Middle frontal gyrus (tissue), 1 donor: ENCODE measurements around the gene RASGRF1.

Experiments
- DNase-seq: peaks from one replicate; pipeline ENCODE4 v3.0.0-alpha.2; 2015; ENCODE audit warnings: low spot score; ENCODE audit errors: extremely low spot score

Gene RASGRF1

GRCh38 chr15:78990278-78990677, 100.3 kb downstream of the RASGRF1 start:
- DNase-seq = no peak

GRCh38 chr15:78989701-78990240, 100.8 kb downstream of the RASGRF1 start:
- no peak for DNase-seq

- no peak for DNase-seq
These were observed 102.1 kb downstream of the RASGRF1 start for GRCh38 chr15:78988361-78988911.

GRCh38 chr15:78987556-78988360, 102.8 kb downstream of the RASGRF1 start:
- no peak for DNase-seq

- no peak for DNase-seq
These were observed 104.6 kb downstream of the RASGRF1 start for GRCh38 chr15:78985859-78986475.

- DNase-seq = no peak
These were observed 106.5 kb downstream of the RASGRF1 start for GRCh38 chr15:78984041-78984440.

GRCh38 chr15:78983146-78983918, 107.2 kb downstream of the RASGRF1 start:
- no peak for DNase-seq

- DNase-seq = no peak
These were observed 107.8 kb downstream of the RASGRF1 start for GRCh38 chr15:78982736-78983135.

- DNase-seq = no peak
These were observed 108.9 kb downstream of the RASGRF1 start for GRCh38 chr15:78981532-78982313.

- peak; percentile 35 for DNase-seq
These were observed 110.9 kb downstream of the RASGRF1 start for GRCh38 chr15:78979456-78980320.

- no peak for DNase-seq
These were observed 111.9 kb downstream of the RASGRF1 start for GRCh38 chr15:78978601-78979179.

GRCh38 chr15:78977591-78978347, 112.8 kb downstream of the RASGRF1 start:
- DNase-seq = no peak

- no peak for DNase-seq
These were observed 113.4 kb downstream of the RASGRF1 start for GRCh38 chr15:78977091-78977571.

- DNase-seq = no peak
These were observed 113.9 kb downstream of the RASGRF1 start for GRCh38 chr15:78976691-78977090.

- DNase-seq = no peak
These were observed 116.2 kb downstream of the RASGRF1 start for GRCh38 chr15:78974272-78974918.

- no peak for DNase-seq
These were observed 120.8 kb downstream of the RASGRF1 start for GRCh38 chr15:78969687-78970349.

GRCh38 chr15:78968539-78969271, 121.9 kb downstream of the RASGRF1 start:
- no peak for DNase-seq
